Large intestine (tissue), 3 donors: ENCODE data around the gene CD69. TPM values are rescaled to one million over a fixed set of nuclear protein-coding genes. Genes with fewer than 3 reads are reported as not detected.

Source experiments
- DNase-seq, 2 donors: peaks; one replicate each; pipeline versions ENCODE4 v3.0.0 to v3.0.0-alpha.2; 2013
- H3K27ac ChIP-seq: one replicate; pipeline ENCODE4 v1.5.1; 2013; ENCODE audit warnings: low read length
- H3K27me3 ChIP-seq: 2 replicates; pipeline ENCODE4 v1.6.1; 2013; ENCODE audit warnings: low read length; ENCODE audit not compliant: control insufficient read depth, insufficient read depth
- H3K36me3 ChIP-seq: 2 replicates; pipeline ENCODE4 v1.6.1; 2013; ENCODE audit warnings: low read length; ENCODE audit not compliant: control insufficient read depth, insufficient read depth
- H3K4me1 ChIP-seq: one replicate; pipeline ENCODE4 v1.6.1; 2013; ENCODE audit warnings: low read length; ENCODE audit not compliant: control insufficient read depth, insufficient read depth
- H3K4me3 ChIP-seq: one replicate; pipeline ENCODE4 v1.5.1; 2013; ENCODE audit warnings: low read length
- H3K9me3 ChIP-seq: one replicate; pipeline ENCODE4 v1.6.1; 2013; ENCODE audit warnings: mild to moderate bottlenecking, low read depth, low read length, moderate library complexity; ENCODE audit not compliant: control insufficient read depth
- WGBS: methylation state at CpG from one replicate; pipeline ENCODE4 v1.1.5; 2013; ENCODE audit warnings: low lambda C conversion rate; ENCODE audit not compliant: insufficient coverage; 5-methylcytosine and 5-hydroxymethylcytosine counted together
- polyA plus RNA-seq: library from polyadenylated mRNA; unstranded; fragments of 120-200 nt; gene quantifications from one replicate; pipeline ENCODE4 v1.2.1, GENCODE V29; 2013

The CD69 gene
- polyA plus RNA-seq, 1 donor = 12.3 TPM

DNA sequence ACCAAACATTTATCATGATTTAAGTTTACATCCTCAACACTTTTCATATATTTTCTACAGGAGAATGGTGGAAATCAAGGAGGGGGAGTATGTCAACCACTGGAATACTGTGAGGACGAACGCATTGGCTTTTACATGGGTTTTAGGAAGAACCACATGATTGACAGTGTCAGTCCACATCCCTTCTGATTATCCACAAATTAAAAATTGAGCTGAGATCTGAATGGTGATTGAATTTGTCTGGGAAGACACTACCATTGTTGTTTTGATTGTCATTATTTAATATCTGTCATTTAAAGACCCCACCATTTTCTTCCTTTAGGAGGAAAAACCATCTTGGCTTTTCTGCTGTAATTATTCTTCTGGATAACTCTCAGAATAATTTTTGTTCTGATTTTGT lies 35.2 kb upstream of the CD69 start:
- H3K4me3 ChIP-seq = no peak overlapping the region
- no peak overlapping the region for H3K27ac ChIP-seq
- no peaks in the 10 kb centered on the region for H3K27me3 ChIP-seq
- no peaks in the 10 kb centered on the region for H3K9me3 ChIP-seq
- H3K36me3 ChIP-seq = no peaks in the 10 kb centered on the region
- no peaks in the 10 kb centered on the region for H3K4me1 ChIP-seq
- DNase-seq = no peak
- WGBS = no CpG with 5 or more reads among the region's 2 CpGs

DNA sequence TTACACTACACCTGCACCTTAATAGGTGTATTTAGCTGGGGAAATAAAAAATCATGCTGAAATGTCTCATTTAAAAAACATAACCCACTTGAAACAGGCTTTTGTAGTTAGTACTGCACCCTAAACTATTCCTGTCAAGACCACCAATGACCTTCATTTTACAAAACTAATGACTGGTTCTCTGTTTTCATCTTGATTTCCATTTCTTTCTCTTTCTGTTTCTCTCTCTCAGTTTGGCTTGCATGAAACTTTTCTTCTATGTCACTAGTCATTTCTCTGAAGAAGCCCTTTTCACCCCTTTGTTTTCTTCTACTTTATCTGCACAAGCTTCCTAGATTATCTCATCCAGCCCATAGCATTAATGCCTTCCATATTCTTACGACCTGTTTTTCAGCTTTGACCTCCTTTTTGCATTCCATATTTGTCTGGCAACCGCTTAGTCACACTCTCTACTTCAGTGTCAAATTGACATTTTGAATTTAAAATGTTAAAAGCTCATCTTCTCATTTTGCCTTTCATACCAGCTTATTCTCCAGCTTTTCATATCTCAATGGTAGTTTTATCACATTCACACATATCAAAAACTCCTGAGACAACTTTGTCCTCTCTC lies 33.9 kb upstream of the CD69 start:
- H3K27ac ChIP-seq = no peak overlapping the region
- no peaks in the 10 kb centered on the region for H3K36me3 ChIP-seq
- H3K9me3 ChIP-seq = no peaks in the 10 kb centered on the region
- no peaks in the 10 kb centered on the region for H3K27me3 ChIP-seq
- no peak for DNase-seq
- H3K4me1 ChIP-seq = no peaks in the 10 kb centered on the region
- no peak overlapping the region for H3K4me3 ChIP-seq
- 43% methylated on average over 2 of the region's 2 CpGs for WGBS

DNA sequence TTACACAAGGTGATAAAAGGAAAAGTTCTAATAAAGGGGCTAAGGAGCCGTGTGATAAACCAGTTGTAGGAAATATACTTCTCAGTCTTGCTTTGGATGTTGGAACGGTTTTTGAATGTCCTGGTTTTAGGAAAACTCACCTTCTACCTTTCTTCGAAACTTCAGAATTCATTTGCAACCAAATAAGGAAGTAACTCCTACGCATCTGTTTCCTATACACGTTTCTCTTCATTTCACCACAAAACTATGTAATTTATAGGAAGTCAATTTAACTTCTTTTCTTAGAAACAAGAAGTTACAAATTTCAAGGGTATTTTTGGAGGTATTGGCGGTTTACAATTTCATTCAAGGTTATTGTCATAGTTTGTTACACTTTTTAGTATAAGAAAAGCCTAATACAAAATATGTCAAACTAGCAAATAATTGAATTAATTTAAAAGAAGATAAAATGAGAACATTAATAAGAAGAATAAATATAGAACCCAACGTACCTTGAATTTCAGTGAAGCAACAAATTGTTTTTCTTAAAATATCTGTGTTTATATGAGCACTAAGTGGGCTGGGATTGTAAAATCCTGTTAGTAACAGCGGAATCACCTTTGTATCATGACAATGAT lies 33.2 kb upstream of the CD69 start:
- no peak for DNase-seq
- Histone ChIP-seq H3K4me3 (no peak overlapping the region), H3K4me1 (no peaks in the 10 kb centered on the region), H3K27me3 (no peaks in the 10 kb centered on the region), H3K36me3 (no peaks in the 10 kb centered on the region), H3K27ac (no peak overlapping the region), H3K9me3 (no peaks in the 10 kb centered on the region)
- 84% methylated on average over 6 of the region's 8 CpGs for WGBS

DNA sequence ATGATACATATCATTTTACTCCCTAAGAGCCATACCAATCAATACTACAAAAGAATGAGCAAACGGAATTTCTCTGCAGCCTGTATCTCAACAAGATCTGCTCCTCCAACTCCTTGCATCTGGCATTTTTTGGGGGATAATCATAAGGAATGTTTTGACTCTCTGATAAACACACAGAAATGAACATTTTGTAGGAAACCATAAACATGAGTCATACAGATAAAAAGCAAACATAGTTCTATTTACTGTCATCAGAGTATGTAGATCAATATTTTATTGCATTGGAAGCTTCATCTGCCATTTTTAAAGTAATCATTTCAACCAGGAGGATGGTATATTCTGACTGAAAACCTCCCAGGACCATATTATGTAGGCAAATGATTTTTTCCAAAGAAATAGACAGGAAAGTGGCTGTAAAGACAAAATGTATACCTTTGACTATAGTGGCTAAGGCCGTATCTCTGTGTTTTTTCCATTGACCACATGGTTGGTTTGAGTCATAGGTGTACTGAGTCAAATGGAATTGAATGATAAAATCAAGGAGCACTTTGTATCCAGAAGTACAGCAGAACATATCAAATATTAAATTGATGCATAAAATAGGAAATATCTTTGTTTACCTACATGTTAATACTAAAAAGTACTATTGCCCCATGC lies 32.4 kb upstream of the CD69 start:
- Histone ChIP-seq H3K36me3 (no peaks in the 10 kb centered on the region), H3K4me1 (no peaks in the 10 kb centered on the region), H3K4me3 (no peak overlapping the region), H3K9me3 (no peaks in the 10 kb centered on the region), H3K27ac (no peak overlapping the region), H3K27me3 (no peaks in the 10 kb centered on the region)
- WGBS = 63% methylated on average over 1 of the region's 2 CpGs
- no peak for DNase-seq

DNA sequence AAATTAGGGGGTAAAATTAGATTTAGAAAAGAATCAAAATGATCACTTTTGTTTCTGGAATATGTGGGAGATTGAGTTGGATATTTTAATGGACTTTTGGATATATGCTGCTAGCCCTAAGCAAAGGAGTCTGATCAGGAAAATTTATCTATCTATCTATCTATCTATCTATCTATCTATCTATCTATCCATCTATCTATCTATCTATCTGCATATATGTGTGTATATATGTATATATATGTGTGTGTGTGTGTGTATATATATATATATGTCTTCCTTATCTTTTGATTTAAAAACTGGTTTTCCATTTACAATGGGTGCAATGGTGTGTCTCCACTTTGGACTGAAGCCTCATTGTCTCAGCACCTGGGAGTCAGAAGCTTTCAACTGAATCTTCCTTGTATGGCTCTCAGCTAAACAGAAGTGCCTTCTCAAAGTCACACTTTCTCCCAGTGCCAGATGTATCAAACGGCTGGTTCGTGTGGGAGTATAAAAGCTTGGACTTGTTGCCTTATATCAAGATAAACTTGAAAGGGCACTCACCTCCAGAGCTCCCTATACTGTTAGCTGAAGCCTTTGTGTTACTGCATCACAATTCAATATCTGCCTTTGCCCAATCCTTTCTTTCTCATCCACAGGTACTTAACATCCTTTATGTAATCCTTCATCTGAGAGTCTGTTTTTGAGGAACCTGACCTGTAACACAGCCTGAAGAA lies 31.6 kb upstream of the CD69 start:
- H3K36me3 ChIP-seq = no peaks in the 10 kb centered on the region
- no peaks in the 10 kb centered on the region for H3K4me1 ChIP-seq
- no CpG with 5 or more reads among the region's 2 CpGs for whole genome bisulfite sequencing
- no peaks in the 10 kb centered on the region for H3K27me3 ChIP-seq
- no peak overlapping the region for H3K27ac ChIP-seq
- DNase-seq = no peak
- no peaks in the 10 kb centered on the region for H3K9me3 ChIP-seq
- no peak overlapping the region for H3K4me3 ChIP-seq

DNA sequence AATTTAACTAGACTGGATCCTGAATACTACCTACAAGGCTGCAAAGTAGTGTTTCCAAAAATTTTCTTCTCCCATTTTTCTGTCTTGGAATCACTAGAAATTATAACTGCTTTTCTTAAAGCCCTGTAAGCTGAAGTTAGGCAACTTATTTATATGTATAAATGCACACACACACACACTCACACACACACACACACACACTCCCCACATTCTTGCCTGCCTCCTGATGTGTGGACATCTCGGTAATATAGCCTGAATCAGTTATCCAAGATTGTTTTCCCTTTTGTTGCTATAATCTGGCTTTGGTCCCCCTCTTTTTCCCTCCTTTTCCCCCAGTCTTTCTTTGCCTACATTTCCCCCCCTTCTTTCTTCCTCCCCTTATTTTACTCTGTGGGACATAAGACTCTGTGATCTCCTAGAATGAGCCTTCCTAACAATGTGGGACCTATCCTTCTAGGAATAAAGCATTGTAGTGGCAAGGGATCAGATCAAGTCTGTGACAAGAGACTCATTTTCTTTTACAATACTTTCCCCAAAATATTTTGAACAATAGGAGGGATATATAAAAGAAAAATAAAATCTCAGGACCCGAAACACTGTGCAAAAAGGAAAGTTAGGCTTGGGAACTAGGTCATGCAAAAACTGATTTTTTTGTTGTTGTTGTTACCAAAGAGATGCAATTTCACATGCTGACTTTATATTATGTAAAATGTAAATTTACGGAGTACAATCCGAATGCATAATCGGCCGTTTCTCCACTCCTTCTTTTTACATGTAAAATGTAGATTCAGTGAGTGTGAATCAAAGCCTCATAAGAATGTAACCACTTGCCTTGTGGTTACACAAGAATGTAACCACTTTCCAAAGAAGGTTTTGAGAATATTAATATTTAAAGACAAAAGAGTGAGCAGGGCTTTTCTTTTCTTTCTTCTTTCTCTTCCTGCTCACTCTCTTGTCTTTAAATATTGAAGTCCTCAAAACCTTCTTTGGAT lies 26.3 kb upstream of the CD69 start:
- Histone ChIP-seq H3K27me3 (no peaks in the 10 kb centered on the region), H3K9me3 (no peaks in the 10 kb centered on the region), H3K4me1 (no peaks in the 10 kb centered on the region), H3K4me3 (no peak overlapping the region), H3K36me3 (no peaks in the 10 kb centered on the region), H3K27ac (no peak overlapping the region)
- no peak for DNase-seq
- WGBS = 90% methylated on average over 5 of the region's 6 CpGs

DNA sequence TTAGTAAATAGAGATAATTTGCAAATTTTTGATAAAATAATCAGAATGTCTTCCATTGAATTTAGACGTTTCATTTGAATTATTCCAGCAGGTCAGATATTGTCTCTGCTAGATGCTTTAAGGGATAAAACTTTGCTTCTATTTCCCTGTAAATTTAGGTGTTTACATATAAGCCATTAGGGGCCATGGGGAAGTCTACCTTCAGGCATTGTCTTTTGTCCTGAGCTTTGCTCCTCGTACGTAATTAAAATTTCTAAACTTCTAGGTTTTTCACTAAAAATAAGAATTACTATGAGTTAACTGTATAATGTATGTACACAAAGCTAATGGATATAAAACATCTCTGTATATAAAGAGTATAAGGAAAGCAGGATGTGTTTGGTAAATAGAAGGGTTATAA lies 24.1 kb upstream of the CD69 start:
- no peaks in the 10 kb centered on the region for H3K9me3 ChIP-seq
- WGBS = 40% methylated on average over 1 of the region's 3 CpGs
- no peak overlapping the region for H3K4me3 ChIP-seq
- no peak overlapping the region for H3K27ac ChIP-seq
- H3K4me1 ChIP-seq = no peaks in the 10 kb centered on the region
- H3K36me3 ChIP-seq = no peaks in the 10 kb centered on the region
- no peaks in the 10 kb centered on the region for H3K27me3 ChIP-seq
- no peak for DNase-seq

DNA sequence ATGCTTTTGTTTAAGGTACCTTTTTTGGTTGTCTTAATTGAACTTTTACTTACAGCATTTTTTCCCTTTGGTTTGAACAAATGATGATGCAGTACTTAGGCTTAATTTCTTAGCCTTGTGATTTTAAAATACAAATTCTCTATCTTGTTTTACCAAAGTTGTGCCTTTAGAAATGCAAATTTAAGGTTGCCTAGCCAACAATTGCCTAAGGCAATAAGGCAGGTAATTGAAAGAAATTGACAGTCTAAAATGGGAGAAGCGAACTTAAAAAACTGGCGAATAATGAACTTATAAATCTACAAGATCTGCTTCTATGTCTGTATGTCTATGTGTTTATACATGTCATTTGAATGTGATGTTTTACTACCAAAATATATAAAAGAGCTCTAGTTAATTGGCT lies 23.6 kb upstream of the CD69 start:
- WGBS = no CpG with 5 or more reads among the region's 2 CpGs
- Histone ChIP-seq H3K36me3 (no peaks in the 10 kb centered on the region), H3K27me3 (no peaks in the 10 kb centered on the region), H3K4me3 (no peak overlapping the region), H3K4me1 (no peaks in the 10 kb centered on the region), H3K9me3 (no peaks in the 10 kb centered on the region), H3K27ac (no peak overlapping the region)
- DNase-seq = no peak

DNA sequence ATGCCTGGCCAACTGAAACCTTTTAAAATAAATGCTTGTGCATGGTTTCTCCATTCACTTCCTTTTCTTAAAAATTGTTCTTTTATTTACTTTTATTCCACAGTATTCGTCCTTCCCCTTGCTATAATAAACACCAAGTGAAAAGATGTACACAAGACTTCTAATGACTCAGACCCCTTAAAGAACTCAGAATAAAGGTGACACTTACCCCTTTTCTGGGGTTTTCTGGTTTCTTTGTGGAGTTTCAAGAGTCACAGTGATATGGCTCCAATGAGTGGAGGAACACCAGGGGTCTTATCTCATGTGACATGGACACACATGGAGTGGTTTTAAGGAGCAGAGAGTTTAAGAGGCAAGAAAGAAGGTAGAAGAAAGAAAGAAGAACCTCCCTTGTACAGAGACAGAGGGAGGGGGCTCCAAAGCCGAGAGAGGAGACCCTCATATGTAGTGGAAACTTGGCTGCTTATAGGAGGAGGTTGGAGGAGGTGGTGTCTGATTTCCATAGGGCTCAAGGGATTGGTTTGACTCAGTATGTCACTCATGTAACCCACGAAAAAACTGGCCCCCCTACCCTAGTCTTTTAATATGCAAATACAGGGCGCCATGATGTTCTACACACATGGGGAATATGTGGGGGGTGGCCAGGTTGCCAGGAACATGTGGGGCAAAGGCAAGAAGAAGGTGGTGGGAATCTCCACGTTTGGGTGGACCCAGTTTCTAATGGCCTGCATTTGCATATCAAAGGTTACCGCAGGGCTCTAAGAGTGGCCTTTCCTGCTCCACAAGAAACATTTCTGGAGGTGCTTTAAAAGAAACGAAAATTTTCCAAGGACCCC lies 22.1 kb upstream of the CD69 start:
- no peak for DNase-seq
- Histone ChIP-seq H3K36me3 (no peaks in the 10 kb centered on the region), H3K27ac (no peak overlapping the region), H3K4me3 (no peak overlapping the region), H3K4me1 (no peaks in the 10 kb centered on the region), H3K27me3 (no peaks in the 10 kb centered on the region), H3K9me3 (no peaks in the 10 kb centered on the region)
- 69% methylated on average over 3 of the region's 7 CpGs for WGBS
